Measurements from ENCODE around the gene TECR. TPM values are rescaled to one million over a fixed set of nuclear protein-coding genes. Genes with fewer than 3 reads are reported as not detected.

Gene TECR
- total and polyA plus RNA-seq, 2 of the 13 experiments (the other 11 are each of a cell fraction or from before 2014, with no cell fraction given), result 54.9 to 121 TPM

DNA sequence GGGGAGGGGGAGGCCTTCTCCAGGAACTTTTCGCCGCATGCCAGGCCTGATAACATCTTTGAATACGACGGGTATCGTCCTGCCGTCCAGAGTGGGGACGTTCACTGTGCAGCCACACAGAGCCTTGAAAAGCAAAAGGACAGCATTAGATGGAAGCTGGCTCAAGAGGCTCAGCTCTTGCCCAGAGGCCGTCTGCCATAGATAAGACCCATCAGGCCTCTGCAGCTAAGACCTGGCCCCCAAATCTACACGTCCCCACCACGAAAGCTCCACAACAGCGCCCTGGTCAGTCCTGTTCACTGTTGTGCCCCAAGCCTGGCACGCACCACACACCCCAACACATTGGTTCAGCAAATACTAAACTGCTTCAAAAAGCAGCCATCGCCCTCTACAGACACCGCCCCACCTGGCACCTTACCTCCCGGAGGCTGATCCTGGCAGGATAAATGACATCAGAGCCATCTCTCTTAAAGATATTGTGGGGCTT is 13.3 kb upstream of the TECR start (continued):
- TF ChIP-seq, protein P1, sequence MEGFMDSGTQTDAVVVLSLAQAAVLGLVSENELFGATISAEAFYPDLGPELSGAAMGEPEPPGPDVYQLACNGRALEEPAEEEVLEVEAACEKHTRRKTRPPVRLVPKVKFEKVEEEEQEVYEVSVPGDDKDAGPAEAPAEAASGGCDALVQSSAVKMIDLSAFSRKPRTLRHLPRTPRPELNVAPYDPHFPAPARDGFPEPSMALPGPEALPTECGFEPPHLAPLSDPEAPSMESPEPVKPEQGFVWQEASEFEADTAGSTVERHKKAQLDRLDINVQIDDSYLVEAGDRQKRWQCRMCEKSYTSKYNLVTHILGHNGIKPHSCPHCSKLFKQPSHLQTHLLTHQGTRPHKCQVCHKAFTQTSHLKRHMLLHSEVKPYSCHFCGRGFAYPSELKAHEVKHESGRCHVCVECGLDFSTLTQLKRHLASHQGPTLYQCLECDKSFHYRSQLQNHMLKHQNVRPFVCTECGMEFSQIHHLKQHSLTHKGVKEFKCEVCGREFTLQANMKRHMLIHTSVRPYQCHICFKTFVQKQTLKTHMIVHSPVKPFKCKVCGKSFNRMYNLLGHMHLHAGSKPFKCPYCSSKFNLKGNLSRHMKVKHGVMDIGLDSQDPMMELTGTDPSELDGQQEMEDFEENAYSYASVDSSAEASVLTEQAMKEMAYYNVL (CRISPR knock-in tag; IDR thresholded peaks at IDR 0.05; ENCODE audit: borderline replicate concordance), result no peak
- TF ChIP-seq ZNF143 (CRISPR knock-in tag; IDR thresholded peaks at IDR 0.05), result no peak
- no peak for TF ChIP-seq ZSCAN9 (CRISPR knock-in tag; IDR thresholded peaks at IDR 0.05; ENCODE audit: borderline replicate concordance)
- no peak for TF ChIP-seq TCF12 (IDR thresholded peaks at IDR 0.05)
- TF ChIP-seq TCF12 (CRISPR knock-in tag; IDR thresholded peaks at IDR 0.05), result no peak
- no peak for TF ChIP-seq ATF7-NPFF (CRISPR knock-in tag; IDR thresholded peaks at IDR 0.05; ENCODE audit: low read depth)
- TF ChIP-seq POLR2G (IDR thresholded peaks at IDR 0.05; ENCODE audit: low read depth, low read length), result 0 out of 2 replicates have a peak, but pooled peaks have one; percentile 25
- 0 out of 2 replicates have a peak, but pooled peaks have one; percentile 13 for TF ChIP-seq RBFOX2 (IDR thresholded peaks at IDR 0.05; ENCODE audit: low read depth, low read length)
- no peak for TF ChIP-seq MXD4 (CRISPR knock-in tag; IDR thresholded peaks at IDR 0.05)
- TF ChIP-seq SRY (CRISPR knock-in tag; IDR thresholded peaks at IDR 0.05), result no peak
- TF ChIP-seq NR2C2 (CRISPR knock-in tag; IDR thresholded peaks at IDR 0.05; ENCODE audit: borderline replicate concordance), result no peak
- no peak for TF ChIP-seq ZFP90 (CRISPR knock-in tag; IDR thresholded peaks at IDR 0.05; ENCODE audit: borderline replicate concordance)
- no peak for TF ChIP-seq RELA (CRISPR knock-in tag; IDR thresholded peaks at IDR 0.05)
- no peak for TF ChIP-seq NFE2L2 (IDR thresholded peaks at IDR 0.05; ENCODE audit: low read length)
